ENCODE data around the gene MICAL3. TPM values are rescaled to one million over a fixed set of nuclear protein-coding genes. Genes with fewer than 3 reads are reported as not detected.
"Not testable (repeated sequence)": the region's sequence is repeated elsewhere in the genome, so short reads cannot be mapped to it uniquely, and the experiment has no call there.

Gene MICAL3
- polyA plus RNA-seq, 2 of the 4 experiments (the other 2 are of a cell fraction) = 20.5 to 30.1 TPM

DNA sequence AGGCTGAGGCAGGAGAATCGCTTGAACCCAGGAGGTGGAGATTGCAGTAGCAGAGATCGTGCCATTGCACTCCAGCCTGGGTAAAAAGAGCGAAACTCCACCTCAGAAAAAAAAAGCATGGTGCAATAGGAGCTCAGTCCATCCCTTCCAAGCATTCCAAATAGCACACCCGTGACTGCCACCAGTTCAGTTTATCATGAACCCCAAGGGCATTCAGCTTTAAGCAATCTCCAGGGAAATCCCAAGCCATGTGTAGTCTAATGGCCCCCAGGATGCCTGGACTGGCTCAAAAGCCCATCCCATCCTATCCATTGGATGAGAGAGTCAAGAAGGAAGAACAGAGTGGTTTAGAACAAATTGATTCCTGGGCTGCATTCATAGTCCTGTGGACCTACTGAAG, 16.2 kb downstream of the MICAL3 start:
- CTCF ChIA-PET = interaction anchor here (1.1 to 1.4 kb wide), 2 partner anchors 23 to 68 kb away, joined by 4 to 6 read pairs; no protein-coding TSS in a partner anchor
- no peak for FAIRE-seq
- WGBS (ENCODE audit: missing lambda C conversion rate) = 77% methylated on average over 4 of the region's 4 CpGs

DNA sequence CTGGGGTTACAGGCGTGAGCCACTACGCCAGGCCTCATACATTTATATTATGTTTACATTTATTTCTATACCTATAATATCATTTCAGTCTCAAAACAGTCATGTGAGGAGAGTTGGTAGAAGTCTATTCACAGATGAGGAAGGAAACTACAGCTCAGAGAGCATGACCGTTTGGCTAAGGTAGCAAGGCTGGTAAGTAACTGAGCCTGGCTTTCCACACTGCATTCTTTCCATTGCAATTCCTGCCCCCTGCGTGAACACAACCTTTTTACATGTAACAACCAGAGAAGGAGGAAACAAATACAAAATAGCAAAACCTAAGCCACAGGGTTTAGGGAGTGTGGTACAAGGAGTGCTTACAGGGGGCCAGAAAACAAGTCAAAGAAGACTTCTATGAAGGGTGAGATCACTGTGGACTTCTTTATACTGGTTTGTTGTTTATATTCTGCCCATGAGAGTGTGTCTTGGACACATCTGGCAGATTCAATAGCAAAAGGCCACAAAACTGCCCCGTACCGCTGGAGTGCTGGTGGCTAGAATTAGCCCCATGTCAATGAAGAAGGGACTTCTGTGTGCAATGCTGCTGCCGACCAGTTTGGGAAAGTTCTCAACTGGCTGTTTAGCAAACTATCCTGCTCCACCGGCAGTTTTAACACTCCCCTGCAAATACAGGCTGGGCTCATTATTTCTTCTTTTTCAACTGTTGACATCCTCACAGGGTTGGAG, 19.0 kb downstream of the MICAL3 start:
- no peak overlapping the region for H3K4me2 ChIP-seq
- POLR2A ChIA-PET = no interaction called here
- 83% methylated on average over 8 of the region's 8 CpGs for WGBS (ENCODE audit: missing lambda C conversion rate)

More for the DNA sequence above, 16.2 kb downstream of the MICAL3 start:
- Histone ChIP-seq H3K4me1 (peaks cover 10% of the 10 kb centered on the region), H3K4me3 (no peak overlapping the region), H3K9me3 (no peaks in the 10 kb centered on the region), H3K4me2 (no peak overlapping the region), H3K27ac (no peak overlapping the region)
- ATAC-seq (no peak), DNase-seq (ENCODE audit: low read depth in 1 of 2, low spot score in 1 of 2) (no peak)
- TF ChIP-seq ZFP36 (IDR thresholded peaks at IDR 0.05; ENCODE audit: borderline replicate concordance, partially characterized antibody) (no peak), RNF2 (IDR thresholded peaks at IDR 0.05; ENCODE audit: borderline replicate concordance, low read depth) (no peak), SMC3 (IDR thresholded peaks at IDR 0.05) (no peak), CBX8 (IDR thresholded peaks at IDR 0.05) (no peak)
- POLR2A ChIA-PET = no interaction called here

DNA sequence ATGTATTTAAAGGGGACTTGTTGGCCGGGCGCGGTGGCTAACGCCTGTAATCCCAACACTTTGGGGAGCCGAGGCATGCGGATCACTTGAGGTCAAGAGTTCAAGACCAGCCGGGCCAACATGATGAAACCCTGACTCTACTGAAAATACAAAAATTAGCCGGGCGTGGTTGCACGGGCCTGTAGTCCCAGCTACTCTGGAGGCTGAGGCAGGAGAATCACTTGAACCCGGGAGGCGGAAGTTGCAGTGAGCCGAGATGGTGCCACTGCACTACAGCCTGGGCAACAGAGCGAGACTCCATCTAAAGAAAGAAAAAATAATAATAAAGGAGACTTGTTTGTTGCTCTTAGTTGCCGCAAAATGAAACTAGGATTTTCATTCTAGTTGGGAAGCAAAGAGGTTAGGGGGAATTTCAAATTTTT, 22.5 kb downstream of the MICAL3 start:
- FAIRE-seq; DNase-seq (ENCODE audit: low read depth in 1 of 2, low spot score in 1 of 2); POLR2A ChIA-PET; H3K9me3 ChIP-seq; ATAC-seq: not testable (repeated sequence)
- peak overlapping the region; percentile 81 for H3K4me2 ChIP-seq
- TF ChIP-seq, protein P1, sequence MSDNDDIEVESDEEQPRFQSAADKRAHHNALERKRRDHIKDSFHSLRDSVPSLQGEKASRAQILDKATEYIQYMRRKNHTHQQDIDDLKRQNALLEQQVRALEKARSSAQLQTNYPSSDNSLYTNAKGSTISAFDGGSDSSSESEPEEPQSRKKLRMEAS (IDR thresholded peaks at IDR 0.05) = peak; percentile 10; the same call in 1 of the 2 replicates
- H3K27ac ChIP-seq = peak overlapping the region; percentile 96 to 99; a peak in 5 of 6 replicates
- H3K4me1 ChIP-seq = peaks cover 26% of the 10 kb centered on the region
- 40% methylated on average over 15 of the region's 15 CpGs for WGBS (ENCODE audit: missing lambda C conversion rate)
- H3K4me3 ChIP-seq = peak overlapping the region; percentile 94; the same call in 2 of the 3 replicates
- CTCF ChIA-PET = interaction anchor here (0.6 to 12.1 kb wide), 7 partner anchors 11 to 291 kb away, joined by 3 to 107 read pairs (median 5); partner anchors contain the start of genes MICAL3 and PEX26

More for the DNA sequence above, 19.0 kb downstream of the MICAL3 start:
- TF ChIP-seq EHF (CRISPR knock-in tag; IDR thresholded peaks at IDR 0.05) (no peak), RNF2 (IDR thresholded peaks at IDR 0.05; ENCODE audit: borderline replicate concordance, low read depth) (no peak), HOXA7 (CRISPR knock-in tag; IDR thresholded peaks at IDR 0.05) (no peak), SMC3 (IDR thresholded peaks at IDR 0.05) (no peak), KDM1A (IDR thresholded peaks at IDR 0.05; ENCODE audit: low read depth) (no peak), BHLHE40 (IDR thresholded peaks at IDR 0.05; ENCODE audit: low read depth, low read length) (no peak), CHD2 (IDR thresholded peaks at IDR 0.05; ENCODE audit: low read length, partially characterized antibody) (no peak), ESRRA (IDR thresholded peaks at IDR 0.05; ENCODE audit: borderline replicate concordance, low read length) (no peak), NPAS2 (CRISPR knock-in tag; IDR thresholded peaks at IDR 0.05; ENCODE audit: borderline replicate concordance) (no peak), JUNB (IDR thresholded peaks at IDR 0.05) (no peak)
- TF ChIP-seq, protein P1 (IDR thresholded peaks at IDR 0.05) = no peak
- TF ChIP-seq, protein P2, sequence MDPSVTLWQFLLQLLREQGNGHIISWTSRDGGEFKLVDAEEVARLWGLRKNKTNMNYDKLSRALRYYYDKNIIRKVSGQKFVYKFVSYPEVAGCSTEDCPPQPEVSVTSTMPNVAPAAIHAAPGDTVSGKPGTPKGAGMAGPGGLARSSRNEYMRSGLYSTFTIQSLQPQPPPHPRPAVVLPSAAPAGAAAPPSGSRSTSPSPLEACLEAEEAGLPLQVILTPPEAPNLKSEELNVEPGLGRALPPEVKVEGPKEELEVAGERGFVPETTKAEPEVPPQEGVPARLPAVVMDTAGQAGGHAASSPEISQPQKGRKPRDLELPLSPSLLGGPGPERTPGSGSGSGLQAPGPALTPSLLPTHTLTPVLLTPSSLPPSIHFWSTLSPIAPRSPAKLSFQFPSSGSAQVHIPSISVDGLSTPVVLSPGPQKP (IDR thresholded peaks at IDR 0.05; ENCODE audit: low read depth, low read length) = no peak
- Histone ChIP-seq H3K4me1 (no peaks in the 10 kb centered on the region), H3K27ac (no peak overlapping the region), H3K9me3 (no peaks in the 10 kb centered on the region), H3K4me3 (no peak overlapping the region)
- DNase-seq (ENCODE audit: low read depth in 1 of 2, low spot score in 1 of 2) (no peak), FAIRE-seq (no peak), ATAC-seq (no peak)
- CTCF ChIA-PET = interaction anchor here (1.1 to 12.1 kb wide), 2 partner anchors 69 to 175 kb away, joined by 3 to 107 read pairs; no protein-coding TSS in a partner anchor

DNA sequence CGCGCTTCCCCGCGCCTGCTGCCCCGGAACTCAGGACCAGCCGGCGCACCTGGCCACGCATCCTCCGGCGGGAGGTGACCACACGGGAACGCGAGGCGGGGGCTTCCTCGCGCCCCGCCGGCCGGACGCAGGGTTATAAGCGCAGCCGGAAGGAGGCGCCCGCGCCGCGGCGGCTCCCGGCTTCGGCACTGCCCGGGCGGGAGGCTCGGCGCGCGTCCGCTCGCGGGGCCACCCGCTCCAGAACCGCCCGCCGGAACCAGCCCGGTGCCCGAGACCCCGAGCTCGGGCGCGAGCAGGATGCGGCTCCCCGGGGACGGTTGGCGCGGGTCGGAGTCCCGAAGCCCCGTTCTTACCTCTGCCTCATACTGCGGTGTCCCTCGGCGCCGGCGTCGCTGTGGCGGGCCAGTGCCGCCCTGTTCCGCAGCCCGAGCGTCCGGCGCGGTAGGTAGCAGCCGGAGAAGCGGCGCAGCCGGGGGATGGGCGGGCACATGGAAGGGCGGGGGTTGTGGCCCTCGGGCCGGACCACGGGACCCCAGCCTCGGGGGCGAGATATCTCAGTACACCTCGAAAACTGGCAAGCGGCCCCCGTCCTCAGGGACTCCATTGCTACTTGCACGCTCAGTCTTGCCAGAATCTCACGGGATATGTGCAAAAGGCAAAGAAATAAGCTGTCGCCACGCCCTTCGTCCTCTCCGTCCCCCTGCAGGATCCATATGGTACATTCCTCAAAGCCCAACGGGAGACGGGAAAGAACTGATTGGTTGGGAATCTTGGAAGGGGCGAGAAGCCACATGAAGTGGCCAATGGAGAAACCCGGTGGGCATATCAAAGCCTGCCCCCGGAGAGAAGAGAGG, 23.1 kb downstream of the MICAL3 start:
- Histone ChIP-seq H3K9me3 (no peaks in the 10 kb centered on the region), H3K4me3 (peak overlapping the region; percentile 94), H3K27ac (peak overlapping the region; percentile 96 to 99), H3K4me1 (peaks cover 26% of the 10 kb centered on the region), H3K4me2 (peak overlapping the region; percentile 81)
- ATAC-seq = peak; percentile 94
- peak; percentile 97 to 98 for DNase-seq (ENCODE audit: low read depth in 1 of 2, low spot score in 1 of 2)
- ChIA-PET CTCF (interaction anchor here (0.6 to 12.1 kb wide), 16 partner anchors 10 to 1071 kb away, joined by 3 to 107 read pairs (median 4); partner anchors contain the start of genes MICAL3 and PEX26), POLR2A (interaction anchor here (1.6 kb wide), 1 partner anchor 75 kb away, joined by 5 read pairs; no protein-coding TSS in a partner anchor)
- WGBS (ENCODE audit: missing lambda C conversion rate) = 6% methylated on average over 2 of the region's 96 CpGs
- FAIRE-seq = no peak
- TF ChIP-seq RNF2 (IDR thresholded peaks at IDR 0.05; ENCODE audit: borderline replicate concordance, low read depth) (no peak), GATA3 (IDR thresholded peaks at IDR 0.05; ENCODE audit: borderline replicate concordance) (peak; percentile 66), BHLHE40 (IDR thresholded peaks at IDR 0.05; ENCODE audit: low read depth, low read length) (0 out of 2 replicates have a peak, but pooled peaks have one; percentile 12), CBX8 (IDR thresholded peaks at IDR 0.05) (no peak), MYC (IDR thresholded peaks at IDR 0.05; ENCODE audit: borderline replicate concordance, low read length) (peak; percentile 56; the same call in 1 of the 2 replicates), JUN (IDR thresholded peaks at IDR 0.05) (peak; percentile 29 to 66; a peak in 1 of 5 replicates), PHF8 (IDR thresholded peaks at IDR 0.05; ENCODE audit: borderline replicate concordance, low read depth) (0 out of 2 replicates have a peak, but pooled peaks have one; percentile 17)
- TF ChIP-seq, protein P3, sequence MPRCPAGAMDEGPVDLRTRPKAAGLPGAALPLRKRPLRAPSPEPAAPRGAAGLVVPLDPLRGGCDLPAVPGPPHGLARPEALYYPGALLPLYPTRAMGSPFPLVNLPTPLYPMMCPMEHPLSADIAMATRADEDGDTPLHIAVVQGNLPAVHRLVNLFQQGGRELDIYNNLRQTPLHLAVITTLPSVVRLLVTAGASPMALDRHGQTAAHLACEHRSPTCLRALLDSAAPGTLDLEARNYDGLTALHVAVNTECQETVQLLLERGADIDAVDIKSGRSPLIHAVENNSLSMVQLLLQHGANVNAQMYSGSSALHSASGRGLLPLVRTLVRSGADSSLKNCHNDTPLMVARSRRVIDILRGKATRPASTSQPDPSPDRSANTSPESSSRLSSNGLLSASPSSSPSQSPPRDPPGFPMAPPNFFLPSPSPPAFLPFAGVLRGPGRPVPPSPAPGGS (IDR thresholded peaks at IDR 0.05) = peak; percentile 49; the same call in 1 of the 3 replicates
- TF ChIP-seq, protein P4, sequence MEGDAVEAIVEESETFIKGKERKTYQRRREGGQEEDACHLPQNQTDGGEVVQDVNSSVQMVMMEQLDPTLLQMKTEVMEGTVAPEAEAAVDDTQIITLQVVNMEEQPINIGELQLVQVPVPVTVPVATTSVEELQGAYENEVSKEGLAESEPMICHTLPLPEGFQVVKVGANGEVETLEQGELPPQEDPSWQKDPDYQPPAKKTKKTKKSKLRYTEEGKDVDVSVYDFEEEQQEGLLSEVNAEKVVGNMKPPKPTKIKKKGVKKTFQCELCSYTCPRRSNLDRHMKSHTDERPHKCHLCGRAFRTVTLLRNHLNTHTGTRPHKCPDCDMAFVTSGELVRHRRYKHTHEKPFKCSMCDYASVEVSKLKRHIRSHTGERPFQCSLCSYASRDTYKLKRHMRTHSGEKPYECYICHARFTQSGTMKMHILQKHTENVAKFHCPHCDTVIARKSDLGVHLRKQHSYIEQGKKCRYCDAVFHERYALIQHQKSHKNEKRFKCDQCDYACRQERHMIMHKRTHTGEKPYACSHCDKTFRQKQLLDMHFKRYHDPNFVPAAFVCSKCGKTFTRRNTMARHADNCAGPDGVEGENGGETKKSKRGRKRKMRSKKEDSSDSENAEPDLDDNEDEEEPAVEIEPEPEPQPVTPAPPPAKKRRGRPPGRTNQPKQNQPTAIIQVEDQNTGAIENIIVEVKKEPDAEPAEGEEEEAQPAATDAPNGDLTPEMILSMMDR (IDR thresholded peaks at IDR 0.05) = peak; percentile 53
